T47D (cell line): Measurements from ENCODE around the gene PTPN1.
"Not testable (repeated sequence)": the region's sequence is repeated elsewhere in the genome, so short reads cannot be mapped to it uniquely, and the experiment has no call there.

Experiments
- DNase-seq, 2 experiments: peaks; one replicate each; pipeline versions ENCODE4 v3.0.0 to v3.0.0-alpha.2; 2011 to 2012; ENCODE audit warnings: low read depth in 1 of 2, low spot score in 1 of 2
- JUND ChIP-seq: IDR thresholded peaks from 2 replicates; pipeline ENCODE4 v1.6.1; 2012; ENCODE audit warnings: low read depth
- in situ Hi-C: cut with HindIII; loops from 2 replicates; pipeline ENCODE4 v1.10.0; 2016; ENCODE audit warnings: low sequenced_read_pairs, low pct_unique_long_range_greater_than_20kb

PTPN1 gene

DNA sequence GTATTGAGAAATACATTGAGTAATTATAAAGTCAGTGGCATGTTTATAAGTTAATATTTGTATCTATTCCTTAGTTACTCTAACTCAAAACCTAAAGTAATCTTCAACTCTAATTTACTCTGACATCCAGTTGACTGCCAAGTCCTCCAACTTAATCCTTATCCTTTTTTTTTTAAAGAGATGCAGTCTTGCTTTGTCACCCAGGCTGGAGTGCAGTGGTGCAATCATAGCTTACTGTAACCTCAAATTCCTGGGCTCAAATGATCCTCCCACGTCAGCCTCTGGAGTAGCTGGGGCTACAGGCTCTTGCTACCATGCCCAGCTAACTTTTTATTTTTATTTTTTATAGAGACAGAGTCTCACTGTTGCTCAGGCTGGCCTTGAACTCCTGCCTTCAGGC is 24.4 kb downstream of the PTPN1 start:
- in situ Hi-C loops = no loop called here
- no peak for DNase-seq
- TF ChIP-seq JUND = no peak

DNA sequence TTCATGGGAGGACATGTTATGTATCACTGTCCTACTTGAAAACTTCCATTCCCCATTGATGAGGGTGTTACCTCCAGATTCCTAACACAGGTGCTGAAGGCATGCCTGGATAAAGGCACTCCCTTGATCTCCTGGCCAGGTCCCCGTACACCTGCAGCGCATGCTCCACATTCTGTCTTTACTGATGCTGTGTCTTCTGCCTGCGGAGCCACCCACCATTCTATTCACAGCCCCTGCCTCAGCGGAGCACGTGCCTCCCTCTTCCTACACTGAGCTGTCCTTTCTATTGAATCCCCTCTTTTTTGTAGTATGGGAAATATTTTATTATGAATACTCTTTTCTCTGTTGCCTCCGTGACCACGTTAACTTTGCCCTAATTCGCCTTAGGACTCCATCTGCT is 25.0 kb downstream of the PTPN1 start:
- DNase-seq = no peak
- no peak for TF ChIP-seq JUND
- in situ Hi-C loops = no loop called here

DNA sequence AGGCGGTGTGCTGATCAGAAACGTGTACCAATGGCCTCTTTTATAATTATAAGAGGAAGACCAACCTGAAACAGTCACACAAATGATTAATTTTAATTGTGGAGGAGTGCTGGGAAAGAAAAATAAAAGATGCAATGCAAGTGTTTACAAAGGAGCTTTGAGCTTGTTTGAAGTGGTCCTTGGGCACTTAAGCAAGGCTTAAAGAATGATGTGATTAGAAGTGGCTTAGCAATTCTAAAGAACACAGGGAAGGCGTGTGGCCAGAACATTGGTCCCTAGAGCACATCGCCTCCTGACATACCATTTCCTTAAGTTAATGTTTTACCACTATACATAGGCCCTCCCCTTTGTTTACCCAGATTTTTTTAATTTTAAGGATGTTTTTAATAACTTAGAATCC is 26.1 kb downstream of the PTPN1 start:
- in situ Hi-C loops = no loop called here
- no peak for TF ChIP-seq JUND
- no peak for DNase-seq

DNA sequence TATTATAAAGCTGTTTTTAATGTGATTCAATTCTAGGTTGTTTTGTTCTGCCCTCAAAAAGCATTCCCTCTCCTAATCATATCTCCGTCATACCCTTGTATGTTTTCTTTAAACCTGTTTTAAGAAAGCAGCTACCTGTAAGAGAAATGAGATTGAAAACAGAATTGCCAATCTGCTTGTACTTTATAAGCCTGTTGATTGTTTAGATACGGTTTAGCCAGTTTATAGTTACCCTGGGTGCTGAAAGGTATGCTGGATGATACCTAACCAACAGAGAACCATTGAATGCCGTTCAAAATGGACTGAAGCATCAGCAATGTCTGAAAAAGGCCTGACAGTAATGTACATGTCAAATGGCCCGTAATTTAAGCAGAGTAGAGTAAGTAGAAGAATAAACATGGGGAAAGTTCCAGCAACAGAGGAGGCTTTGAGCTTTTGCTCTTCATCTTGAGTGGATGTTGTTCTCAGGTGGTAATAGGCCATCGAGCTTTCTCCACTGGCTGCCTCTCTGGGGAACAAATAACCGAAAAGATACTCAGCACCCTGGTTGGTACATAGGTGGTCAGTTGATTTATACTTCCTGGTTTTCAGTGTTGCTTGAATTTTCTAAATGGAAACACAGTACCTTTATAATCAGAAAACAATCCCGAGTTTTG is 27.5 kb downstream of the PTPN1 start:
- no peak for TF ChIP-seq JUND
- no peak for DNase-seq
- in situ Hi-C loops = no loop called here

DNA sequence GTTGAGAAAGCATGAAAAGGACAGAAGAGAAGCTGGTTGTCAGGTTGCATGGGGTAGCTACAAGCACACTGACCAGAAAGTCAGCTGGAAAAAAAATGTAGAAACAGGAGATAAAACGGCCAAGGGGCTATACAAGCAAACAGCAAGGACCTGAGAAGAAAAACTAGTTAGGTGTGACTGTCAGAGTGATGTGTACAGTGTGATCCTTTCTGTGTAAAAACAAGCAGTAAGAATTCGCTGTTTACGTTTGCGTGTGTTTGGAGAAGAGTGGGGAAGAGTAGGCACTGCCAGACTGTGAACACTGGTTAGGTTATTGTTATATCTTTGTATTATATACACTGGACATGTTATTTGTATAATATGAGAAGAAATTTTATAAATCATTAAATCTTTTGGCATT is 28.1 kb downstream of the PTPN1 start:
- peak in 1 of 2 experiments; percentile 54 for DNase-seq
- no peak for TF ChIP-seq JUND
- in situ Hi-C loops = no loop called here

DNA sequence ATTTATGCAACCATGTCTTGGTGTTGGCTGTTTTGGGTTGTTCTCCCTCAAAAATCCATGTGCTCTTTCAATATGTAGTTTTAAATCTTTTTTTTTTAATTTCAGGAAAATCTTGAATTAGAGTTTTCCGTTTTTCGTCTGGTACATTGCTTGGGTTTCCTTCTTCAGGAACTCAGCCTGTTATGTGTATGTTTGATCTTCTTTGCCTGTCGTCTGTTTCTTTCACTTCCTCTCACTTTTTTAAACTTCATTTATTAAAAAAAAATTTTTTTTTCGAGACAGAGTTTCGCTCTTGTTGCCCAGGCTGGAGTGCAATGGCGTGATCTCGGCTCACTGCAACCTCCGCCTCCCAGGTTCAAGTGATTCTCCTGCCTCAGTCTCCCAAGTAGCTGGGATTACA is 29.6 kb downstream of the PTPN1 start:
- DNase-seq, in situ Hi-C loops: not testable (repeated sequence)

DNA sequence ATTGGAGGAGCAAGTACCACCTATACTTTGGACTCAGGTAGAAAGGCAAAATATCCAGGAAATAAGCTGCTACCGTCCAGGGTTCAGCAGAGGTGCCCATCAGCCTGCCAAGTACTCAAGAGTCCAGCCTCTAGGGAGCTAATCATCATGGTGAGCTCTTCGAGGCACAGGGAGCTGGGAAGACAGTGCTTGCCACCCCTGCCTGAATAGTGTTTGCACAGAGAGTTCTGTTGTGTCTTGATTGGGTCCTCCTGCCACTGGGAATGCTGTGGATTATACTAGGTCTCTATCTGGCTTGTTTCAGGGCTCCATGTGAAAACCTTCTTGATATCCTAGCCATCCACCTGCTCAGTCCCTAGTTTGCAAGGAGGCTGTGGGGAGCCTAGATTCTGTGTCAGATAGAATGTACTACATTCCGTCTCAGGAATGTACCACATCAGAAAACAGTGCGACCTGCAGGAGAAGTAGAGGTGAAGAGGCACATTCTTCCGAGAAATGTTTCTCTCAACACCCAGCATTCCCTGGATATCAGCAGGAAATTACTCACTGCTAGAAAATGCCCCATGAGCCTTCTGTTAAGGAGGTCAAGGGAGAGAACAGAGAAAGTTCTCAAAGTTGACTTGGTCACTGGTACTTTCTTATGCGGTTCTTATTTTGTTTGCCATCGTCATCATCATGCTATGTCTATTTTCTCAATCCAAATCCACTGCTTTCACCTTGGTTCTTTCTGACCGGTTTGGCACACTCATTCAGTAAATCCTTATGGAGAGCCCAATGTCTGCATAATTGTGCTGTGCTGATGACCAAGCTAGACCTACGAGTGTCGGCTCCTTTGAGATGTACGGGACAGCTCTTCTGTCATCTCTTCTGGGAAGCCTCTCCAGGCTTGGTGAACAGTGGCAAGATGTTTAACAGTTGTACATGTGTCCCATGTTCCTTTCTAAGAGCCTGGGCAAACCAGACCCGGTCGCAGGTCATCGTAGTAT is 30.7 kb downstream of the PTPN1 start:
- TF ChIP-seq JUND = no peak
- in situ Hi-C loops = no loop called here
- DNase-seq = peak in 1 of 2 experiments; percentile 48

DNA sequence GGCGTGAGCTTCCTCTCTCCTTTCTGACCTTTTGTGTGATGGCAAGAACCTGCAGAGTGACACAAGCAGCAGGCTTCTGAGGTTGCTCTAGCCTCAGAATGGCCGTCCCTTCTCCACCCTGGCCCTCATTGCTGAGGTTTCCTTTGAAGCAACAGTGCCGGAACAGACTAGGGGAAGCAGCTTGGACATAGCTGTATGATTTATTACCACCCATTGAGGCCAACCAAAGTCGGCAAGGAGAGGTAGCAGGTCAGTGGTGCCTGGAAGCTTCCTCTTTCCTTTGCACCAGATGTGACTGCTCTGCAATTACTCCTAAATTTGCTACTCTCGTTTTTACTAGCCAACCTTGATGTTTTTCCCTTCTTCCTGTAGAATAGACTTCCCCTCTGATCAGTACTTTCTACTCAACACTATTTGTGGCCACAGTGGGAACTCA is 31.4 kb downstream of the PTPN1 start:
- in situ Hi-C loops = no loop called here
- DNase-seq = no peak
- no peak for TF ChIP-seq JUND

DNA sequence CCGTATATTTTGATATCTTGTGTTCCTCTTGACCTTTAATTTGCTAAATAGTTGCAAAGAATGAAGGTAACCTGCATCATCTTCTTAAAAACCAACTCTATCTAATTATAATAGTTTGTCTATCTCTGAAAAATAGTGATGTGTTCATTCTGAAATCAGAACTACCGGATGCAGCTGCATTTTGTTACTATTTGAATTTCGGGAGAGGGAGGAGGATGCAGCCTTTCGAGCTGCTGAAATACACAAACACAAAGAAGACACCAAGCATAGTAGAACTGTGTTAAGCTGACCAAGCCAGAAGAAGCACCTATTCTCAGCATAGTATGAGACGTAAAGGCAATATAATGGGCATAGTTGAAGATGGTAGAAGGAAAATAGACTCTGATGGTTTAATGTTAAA is 33.1 kb downstream of the PTPN1 start:
- no peak for TF ChIP-seq JUND
- DNase-seq = no peak
- in situ Hi-C loops = no loop called here

DNA sequence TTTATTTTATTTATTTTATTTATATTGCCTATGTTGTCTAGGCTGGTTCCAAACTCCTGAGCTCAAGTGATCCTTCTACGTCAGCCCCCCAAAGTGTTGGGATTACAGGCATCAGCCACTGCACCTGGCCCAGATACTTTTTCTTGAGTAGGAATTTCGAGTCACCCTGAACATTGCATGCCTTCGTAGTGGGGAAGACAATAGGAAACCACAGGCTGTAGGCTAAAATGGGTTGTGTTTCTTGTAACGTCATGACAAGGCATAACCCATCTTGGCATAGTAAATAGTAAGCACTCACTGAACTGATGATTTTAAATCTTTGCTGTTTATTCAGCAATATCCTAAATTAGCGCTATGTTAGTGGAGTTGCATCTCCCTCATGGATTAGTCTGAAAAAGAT is 34.9 kb downstream of the PTPN1 start:
- in situ Hi-C loops = no loop called here
- no peak for TF ChIP-seq JUND
- DNase-seq = no peak

DNA sequence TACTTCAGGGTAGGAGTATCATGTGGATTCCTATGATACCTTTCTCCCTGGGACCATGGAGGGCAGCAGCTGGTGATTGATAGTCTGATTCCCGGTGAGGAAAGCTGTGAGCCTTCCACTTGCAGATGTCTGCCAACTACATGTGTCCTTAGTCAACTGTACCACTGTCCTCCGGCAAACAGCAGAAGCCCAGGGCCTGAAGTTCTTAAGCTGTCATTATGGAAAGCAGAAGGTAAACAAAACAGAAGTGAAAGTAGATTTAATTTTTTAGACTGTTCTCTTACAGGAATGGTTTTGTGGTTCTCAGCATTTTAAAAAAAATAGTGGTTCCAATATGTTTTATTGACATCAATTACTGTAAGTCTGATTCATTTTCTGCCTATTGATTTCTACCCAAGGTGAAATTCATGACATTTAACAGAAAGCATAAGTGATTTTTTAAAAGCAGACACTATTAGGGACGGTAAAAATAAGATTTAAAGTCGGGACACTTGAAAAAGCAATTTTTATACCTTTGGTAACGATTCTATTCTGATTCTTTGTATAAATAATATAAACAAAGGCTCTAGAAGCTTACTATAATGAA is 36.6 kb downstream of the PTPN1 start:
- no peak for DNase-seq
- no peak for TF ChIP-seq JUND
- in situ Hi-C loops = no loop called here

DNA sequence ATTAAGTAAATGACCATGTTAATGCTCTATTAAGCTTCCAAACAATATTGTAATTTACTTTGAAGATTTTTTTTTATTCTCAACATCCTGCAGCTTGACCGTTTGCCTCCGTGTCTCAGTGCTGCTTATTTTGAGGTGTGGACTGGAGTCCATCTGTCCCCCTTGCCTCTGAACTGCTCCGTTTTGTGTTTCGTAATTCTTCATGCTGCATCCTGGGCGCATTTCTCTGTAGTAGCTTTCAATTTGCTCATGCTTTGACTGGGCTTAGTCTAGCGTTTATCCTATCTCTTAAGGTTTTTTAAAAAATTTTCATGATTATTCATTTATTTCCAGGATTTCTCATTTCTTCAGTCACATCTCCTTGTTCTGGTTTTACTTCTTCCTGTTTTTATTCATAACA is 37.8 kb downstream of the PTPN1 start:
- no peak for DNase-seq
- in situ Hi-C loops = no loop called here
- TF ChIP-seq JUND = no peak

DNA sequence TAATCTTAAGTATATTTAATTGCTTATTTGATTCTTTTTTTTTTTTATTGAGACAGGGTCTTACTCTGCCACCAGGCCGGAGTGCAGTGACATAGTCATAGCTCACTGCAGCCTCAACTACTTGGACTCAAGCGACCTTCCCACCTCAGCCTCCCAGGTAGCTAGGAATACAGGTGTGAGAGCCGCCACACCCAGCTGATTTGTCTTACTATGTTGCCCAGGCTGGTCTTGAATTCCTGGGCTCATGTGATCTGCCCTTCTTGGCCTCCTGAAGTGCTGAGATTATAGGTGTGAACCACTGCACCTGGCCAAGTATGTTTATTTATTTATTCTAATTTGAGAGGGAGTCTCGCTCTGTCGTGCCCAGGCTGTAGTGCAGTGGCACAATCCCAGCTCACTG is 38.2 kb downstream of the PTPN1 start:
- no peak for TF ChIP-seq JUND
- in situ Hi-C loops = no loop called here
- no peak for DNase-seq
